GM18498 (cell line): ENCODE data around the gene PRPSAP2.
"Not testable (repeated sequence)": the region's sequence is repeated elsewhere in the genome, so short reads cannot be mapped to it uniquely, and the experiment has no call there.

Experiments
- ATAC-seq: cut with Tn5 transposase; IDR thresholded peaks from one replicate; pipeline ENCODE4 v1.9.1; 2021; ENCODE audit warnings: mild to moderate bottlenecking, moderate library complexity; ENCODE audit not compliant: unreplicated experiment

The PRPSAP2 gene

DNA sequence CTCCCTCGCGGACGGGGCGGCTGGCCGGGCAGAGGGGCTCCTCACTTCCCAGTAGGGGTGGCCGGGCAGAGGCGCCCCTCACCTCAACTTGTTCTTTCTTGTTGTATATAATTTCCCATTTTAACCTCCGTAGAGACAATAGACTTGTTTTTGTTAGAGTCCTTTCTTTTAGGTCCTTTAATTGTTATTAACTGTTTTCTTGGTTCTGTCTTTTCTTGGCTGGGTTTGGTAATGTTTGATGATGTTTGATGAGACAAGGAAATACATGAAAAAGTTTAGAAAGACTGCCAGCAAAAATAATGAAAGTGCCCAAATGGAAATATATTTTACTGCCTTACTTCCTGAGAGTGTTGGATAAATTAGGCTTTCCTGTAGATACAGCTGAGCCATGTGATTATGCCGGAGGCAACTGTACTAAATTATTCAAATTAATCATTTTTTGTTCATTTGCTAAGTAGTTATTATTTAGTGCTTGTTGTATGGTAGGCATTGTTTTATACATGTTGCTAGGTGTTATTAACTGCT, 30.9 kb downstream of the PRPSAP2 start:
- ATAC-seq = no peak

DNA sequence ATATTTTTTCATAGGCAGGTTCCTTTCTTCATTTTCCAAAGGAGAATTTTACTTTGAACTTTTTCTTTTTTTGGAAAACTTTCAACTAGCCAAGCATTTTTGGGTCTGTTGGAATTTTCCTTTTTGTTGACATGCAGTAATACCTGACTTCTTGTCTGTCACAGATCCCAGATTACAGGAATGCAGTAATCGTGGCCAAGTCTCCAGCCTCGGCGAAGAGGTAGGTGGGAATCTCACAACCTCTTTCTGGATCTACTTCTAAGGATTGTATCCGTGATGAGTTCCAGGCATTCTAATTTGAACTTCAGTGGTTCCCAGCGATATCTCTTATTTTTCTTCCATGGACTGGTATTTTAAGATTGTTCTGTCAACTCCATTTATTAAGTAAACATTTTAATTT, 31.7 kb downstream of the PRPSAP2 start:
- no peak for ATAC-seq

DNA sequence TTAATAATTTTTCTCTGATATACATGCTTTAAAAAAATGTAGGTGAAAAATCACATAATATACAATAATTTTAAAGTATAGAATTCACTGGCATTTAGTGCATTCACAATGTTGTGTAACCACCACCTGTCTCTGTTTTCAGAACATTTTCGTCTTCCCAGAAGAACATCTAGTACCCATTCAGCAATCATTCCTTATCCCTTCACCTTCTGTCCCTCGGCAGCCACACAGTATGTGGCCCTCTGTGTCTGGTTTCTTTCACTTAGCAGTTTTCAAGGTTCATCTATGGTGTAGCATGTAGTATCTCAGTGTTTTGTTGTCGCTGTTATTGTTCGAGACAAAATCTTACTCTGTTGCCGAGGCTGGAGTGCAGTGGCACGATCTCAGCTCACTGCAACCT, 33.6 kb downstream of the PRPSAP2 start:
- ATAC-seq = no peak

DNA sequence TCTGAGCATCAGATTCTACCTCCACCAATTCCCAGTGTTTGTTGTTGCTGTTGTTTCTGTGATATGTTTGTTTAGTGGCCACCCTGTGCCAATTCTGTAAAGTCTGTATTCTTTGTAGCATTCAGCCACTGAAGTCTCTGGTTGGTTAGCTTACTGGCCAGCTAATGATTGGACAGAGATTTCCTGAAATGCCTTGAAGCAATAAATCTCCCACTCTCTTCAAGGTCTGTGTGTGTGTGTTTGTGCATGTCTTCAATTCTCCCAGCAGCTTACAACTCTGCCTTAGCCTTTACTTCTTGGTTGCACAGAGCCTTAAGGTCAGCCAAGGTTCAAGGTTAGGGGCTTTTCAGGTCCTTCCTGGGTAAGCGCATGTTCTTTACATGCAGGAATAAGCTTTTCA, 38.2 kb downstream of the PRPSAP2 start:
- no peak for ATAC-seq

DNA sequence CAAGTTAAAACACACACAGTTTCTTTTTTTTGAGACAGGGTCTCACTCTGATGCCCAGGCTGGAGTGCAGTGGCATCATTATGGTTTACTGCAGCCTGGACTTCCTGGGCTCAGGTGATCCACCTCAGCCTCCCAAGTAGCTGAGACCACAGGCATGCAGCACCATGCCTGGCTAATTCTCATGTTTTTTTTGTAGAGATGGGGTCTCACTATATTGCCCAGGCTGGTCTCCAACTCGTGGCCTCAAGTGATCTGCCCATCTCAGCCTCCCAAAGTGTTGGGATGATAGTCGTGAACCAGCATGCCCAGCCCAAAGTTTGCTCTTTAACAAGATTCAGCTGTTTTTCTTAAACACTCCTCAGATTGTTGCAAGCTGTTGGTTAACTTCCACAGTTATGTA, 39.0 kb downstream of the PRPSAP2 start:
- no peak for ATAC-seq

DNA sequence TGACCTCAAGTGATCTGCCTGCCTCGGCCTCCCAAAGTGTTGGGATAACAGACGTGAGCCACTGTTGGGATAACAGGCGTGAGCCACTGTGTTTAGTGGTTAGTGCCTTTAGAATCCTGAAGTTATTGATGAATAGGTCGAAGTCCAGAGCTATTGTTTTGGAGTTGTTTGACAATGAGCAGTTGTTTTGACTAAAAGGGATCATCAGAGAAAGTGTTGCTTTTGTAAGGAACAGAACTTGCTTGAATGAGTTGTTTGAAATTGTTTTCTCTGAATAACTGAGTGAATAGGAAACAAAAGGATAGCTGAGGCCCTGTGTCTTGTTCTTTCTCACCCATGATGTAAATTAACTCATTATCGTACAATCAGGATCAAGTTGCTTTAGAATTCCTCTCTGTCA, 46.6 kb downstream of the PRPSAP2 start:
- ATAC-seq = no peak

DNA sequence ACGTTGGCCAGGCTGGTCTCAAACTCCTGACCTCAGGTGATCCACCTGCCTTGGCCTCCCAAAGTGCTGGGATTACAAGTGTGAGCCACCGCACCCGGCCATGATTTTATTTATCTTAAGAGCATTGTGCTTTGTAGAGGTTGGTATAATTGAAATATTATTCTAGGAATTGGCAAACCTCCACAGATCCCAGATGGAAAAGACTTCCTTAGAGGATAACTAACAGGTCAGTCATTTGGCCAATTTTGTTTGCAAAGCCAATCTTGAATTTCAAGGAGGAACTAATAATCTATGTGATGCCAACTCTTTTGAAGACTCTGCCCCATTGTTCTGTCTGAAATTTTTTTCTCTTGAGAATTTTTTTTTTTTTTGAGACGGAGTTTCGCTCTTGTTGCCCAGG, 47.3 kb downstream of the PRPSAP2 start:
- no peak for ATAC-seq

DNA sequence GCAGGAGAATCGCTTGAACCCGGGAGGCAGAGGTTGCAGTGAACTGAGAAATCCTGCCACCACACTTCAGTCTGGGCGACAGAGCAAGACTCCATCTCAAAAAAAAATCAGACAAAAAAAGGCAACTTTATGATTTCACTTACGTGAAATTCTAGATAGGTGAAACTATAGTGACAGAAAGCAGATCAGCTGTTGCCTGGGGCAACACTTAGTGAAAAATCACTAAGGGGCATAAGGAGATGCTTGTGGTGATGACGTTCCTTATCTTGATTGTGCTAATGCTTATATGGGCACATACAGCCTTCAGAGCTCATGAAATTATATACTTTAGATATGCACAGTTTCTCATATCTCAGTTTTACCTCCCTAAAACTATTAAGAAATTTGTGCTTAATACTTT, 52.4 kb downstream of the PRPSAP2 start:
- ATAC-seq = no peak

DNA sequence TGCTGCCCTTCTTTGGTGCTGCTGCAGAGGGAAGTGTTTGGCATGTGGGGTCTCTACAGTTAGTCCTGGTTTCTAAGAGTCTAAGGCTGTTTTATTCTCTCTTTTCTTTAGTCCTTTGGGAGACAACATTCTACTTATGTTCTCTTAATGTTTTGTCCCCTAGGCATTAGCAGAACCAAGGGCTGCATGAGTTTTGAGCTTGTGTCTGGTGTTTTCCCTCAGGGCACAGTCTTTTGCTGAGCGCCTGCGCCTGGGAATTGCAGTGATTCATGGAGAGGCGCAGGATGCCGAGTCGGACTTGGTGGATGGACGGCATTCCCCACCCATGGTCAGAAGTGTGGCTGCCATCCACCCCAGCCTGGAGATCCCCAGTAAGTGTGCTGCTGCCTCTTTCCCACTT, 53.0 kb downstream of the PRPSAP2 start:
- no peak for ATAC-seq

DNA sequence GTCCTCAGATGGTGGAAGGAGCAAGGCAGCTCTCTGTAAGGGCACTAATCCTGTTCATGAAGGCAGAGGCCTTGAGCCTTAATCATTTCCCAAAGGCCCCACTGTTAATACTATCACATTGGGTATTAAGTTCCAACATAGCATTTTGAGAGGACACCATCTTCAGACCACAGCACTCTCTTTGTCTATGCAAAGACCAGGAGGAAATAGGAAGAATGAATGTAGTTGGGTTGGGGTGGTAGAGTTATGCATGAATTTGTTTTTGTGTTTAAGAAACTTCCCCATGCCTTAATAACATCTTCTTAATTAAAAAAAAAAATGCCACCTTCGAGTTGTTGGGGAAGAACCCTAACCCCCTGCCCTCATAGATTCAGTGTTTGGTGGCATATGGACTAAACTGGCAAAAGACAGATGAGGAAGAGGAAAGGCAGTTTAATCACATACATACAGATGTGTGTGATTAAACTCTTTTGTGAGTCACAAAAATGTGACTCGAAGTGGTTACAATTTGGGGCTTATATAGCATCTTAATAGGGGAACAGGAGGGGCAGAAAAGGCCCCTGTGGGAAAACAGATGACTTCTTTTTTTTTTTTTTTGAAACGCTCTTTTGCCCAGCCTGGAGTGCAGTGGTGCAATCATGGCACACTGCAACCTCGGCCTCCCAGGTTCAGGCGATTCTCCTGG, 59.0 kb downstream of the PRPSAP2 start:
- ATAC-seq = no peak

DNA sequence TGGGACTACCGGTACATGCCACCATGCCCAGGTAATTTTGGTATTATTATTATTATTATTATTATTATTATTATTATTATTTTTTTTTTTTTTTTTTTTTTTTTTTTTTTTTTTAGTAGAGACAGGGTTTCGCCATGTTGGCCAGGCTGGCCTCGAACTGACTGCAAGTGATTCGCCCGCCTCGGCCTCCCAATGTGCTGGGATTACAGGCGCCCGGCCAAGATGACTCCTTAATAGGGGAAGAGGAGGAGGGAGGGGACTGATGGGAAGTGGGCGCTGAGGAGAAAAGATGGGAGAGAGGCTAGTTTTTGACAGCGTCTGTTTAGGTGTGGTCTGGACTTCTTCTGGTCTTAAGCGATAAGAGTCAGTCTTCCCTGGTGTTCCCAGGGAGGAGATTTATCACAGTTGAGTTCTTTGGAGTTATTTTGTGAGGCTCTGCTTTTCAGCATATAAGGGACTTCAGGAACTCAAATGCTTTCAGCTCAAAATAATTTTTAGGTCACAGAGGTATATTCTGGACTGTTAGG, 59.6 kb downstream of the PRPSAP2 start:
- no peak for ATAC-seq

DNA sequence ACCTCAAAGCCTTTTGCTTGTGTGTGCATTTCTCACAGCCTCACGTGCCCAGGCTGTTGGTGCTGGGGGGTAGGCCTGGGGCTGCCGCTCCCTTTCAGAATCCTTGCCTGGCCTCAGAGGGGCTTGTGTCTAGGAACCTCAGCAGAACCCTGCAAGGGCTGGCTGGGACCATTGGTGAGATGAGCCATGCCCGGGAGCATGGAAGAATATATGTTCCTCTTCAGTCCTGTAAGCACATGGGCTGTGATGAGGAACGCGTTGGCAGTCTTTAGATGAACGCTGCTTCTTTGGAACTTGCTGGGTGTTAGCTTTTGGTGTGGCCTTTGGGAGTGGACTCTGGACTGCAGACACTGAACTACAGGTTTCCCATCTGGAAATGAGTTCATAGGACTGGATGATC, 62.0 kb downstream of the PRPSAP2 start:
- no peak for ATAC-seq

DNA sequence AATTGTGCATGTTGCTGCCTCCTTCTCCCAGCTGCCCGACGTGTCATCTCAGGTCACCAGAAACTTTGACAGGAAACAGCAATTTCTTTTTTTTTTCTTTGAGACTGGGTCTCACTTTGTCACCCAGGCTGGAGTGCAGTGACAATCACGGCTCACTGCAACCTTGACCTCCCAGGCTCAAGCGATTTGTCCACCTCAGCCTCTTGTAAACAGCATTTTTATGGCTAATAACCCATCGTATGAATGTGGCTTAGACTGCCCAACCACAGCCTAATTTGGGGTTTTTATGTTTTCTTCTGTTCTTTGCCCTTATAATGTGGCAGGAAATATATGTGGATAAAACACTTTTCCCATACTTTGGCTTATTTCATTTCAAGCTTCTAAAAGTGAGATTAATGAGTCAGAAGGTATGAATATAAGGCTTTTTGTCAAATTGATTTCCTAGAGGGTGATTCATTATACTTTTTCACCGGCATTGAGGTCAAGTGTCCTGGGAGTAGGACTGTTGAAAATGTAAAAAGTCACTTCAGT, 63.0 kb downstream of the PRPSAP2 start:
- ATAC-seq = peak; percentile 50

DNA sequence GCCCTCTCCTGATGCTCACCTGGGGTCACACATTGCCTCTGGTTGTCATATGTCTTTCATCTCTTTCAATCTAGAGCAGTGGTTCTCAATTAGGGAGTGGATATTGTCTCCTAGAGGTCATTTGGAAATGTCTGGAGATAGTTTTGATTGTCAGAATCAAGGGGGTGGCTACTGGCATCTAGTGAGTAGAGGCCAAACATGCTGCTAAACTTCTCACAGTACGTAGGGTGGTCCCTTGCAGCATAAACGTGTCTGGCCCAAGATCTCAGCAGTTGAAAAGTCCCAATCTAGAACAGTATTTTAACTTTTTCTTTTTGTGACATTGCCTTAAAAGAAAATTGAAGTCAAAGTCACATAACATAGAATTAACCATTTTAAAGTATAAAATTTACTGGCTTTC, 63.6 kb downstream of the PRPSAP2 start:
- peak; percentile 17 for ATAC-seq

DNA sequence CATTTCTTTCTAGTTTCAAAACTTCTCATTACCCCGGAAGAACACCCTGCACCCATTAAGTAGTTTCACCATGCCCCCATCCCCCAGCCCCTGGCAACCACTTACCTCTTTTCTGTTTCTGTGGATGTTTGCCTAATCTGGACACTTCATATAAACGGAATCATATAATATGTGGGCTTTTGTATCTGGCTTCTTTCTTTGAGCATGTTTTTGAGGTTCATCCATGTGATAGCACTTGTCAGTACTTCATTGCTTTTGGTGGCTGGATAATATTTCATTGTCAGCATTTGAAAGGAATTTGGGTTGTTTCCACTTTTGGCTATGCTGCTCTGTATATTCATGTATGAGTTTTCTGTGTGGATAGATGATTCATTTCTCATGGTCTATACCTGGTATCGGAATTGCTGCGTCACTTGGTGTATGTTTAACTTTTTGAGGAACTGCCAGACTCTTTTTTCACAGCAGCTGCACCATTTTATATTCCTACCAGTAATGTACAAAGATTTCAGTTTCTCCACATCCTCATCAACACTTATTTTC, 64.1 kb downstream of the PRPSAP2 start:
- ATAC-seq = peak; percentile 58

DNA sequence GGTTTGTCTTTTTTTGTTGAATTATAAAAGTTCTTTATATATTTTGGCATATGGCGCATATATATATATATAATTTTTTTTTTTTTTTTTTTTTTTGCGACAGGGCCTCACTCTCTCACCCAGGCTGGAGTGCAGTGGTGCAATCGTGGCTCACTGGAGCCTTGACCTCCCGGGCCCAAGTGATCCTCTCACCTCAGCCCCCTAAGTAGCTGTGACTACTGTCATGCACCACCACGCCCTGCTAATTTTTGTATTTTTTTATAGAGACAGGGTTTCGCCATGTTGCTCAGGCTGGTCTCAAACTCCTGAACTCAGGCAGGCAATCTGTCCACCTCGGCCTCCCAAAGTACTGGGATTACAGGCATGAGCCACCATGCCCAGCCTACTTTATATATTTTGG, 64.7 kb downstream of the PRPSAP2 start:
- not testable (repeated sequence) for ATAC-seq

DNA sequence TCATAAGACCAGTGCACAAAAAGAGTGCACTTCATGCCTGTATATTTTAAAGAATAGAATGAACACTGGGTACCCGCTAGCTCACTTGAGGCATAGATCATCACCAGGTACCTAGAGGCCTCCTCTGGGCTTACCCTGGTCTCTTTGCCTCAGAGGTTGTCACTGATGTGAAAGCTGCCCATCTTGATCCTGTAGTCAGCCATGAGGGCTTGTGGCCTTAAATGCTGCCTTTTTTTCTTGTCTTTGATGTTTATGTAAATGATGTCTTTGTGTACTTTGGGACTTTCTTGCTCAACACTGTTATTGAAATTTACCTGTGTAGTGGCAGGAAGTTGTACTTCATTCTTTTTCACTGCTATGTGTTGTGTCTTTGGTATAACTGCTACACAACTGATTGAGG, 67.3 kb downstream of the PRPSAP2 start:
- no peak for ATAC-seq

DNA sequence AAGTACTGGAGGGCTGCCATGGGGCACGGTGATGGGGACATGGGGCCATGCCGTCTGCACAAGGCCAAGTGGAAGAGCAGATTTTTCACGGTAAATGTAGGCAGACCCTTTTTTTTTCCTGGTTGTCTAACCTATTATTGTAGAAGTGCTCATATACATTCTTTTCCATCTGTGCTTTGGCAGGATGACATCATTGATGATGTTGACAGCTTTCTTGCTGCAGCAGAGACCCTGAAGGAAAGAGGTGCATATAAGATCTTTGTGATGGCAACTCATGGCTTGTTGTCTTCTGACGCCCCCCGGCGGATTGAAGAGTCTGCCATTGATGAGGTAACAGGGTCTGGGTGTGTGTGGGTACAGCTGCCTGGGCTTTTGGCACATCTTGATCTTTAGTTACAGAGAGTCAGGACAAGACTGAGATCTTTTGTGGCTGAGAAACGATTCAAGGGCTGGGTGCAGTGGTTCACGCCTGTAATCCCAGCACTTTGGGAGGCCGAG, 70.7 kb downstream of the PRPSAP2 start:
- no peak for ATAC-seq

DNA sequence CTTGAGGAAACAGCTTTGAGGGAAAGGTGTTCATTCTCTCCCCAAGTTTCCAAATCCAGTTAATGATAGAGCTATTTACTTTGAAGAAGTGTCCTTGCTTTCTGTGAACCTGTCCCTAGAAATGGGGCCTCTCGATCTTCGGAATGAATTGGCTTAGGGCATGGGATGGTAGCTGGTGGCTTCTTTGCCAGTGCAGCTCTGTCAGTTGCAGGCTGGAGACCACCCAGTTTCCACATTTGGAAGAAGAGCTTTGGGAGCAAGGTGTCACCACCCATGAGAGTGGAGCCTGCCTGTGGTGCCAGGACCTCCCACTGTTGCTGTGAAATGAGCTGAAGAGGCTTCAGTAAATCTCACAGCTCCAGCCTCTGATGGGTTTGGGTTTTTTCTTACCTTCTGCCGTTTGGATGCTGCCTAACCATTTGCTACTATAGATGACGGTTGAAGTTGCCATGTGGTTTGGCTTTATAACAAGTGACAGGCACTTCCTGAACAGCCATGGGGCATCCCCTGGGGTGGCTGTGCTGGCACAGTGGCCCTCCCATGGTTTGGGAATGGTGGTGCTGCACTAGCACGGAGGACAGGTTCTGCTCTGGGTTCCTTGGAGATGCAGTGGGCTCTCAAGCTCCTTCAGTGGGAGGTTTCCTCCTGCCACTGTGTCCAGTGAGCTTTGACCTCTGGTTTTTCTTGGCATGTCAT, 74.6 kb downstream of the PRPSAP2 start:
- ATAC-seq = no peak

DNA sequence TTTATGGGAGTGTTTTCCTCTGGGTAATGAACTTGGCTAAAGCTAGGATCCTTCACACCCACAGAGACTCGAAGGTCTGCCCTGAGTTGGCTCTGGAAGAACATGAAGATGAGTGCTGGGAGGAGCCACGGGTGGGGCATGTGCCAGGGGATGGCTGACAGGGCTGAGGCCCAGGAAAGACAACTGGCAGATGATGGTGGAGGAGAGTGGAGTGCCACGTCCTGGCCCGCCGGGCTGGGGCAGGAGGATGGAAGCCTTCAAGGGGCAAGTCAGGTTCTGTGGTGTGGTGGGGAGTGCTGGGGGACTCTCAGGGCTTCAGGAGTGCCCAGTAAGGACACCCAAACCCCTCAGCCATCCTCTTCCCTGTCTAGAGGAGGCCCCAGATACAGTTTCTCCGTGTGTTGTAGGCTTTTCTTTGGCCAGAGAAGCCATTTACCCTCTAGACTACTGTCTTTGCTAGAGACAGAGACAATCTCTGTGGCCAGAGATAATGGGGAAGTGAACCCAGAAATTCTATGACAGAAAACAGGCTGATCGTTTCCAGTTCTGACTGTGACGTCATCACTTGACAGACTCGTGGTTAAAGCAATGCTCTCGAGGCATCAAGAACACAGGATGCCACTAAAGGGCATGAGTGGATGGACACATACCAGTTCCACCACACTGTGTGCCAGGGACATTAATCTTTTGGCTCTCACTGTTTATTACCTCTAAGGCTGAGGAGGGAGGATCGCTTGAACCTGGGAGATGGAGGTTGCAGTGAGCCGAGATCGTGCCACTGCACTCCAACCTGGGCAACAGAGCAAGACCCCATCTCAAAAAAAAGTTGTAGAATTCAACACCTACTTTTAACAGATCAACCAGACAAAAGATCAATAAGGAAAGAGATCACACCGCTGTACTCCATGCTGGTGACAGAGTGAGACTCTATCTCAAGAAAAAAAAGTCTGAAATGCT, 75.4 kb downstream of the PRPSAP2 start:
- ATAC-seq = no peak
